WERI-Rb-1 (cell line): ENCODE data around the gene GRIK4.

Experiments
- DNase-seq: peaks from one replicate; pipeline ENCODE4 v3.0.0-alpha.2; 2020
- H3K27ac ChIP-seq: fragments of 250-450 bp; sonication (Bioruptor Pico); 2 replicates; pipeline ENCODE4 v1.5.1; 2020; ENCODE audit warnings: mild to moderate bottlenecking, moderate library complexity
- H3K27me3 ChIP-seq: fragments of 250-450 bp; sonication (Bioruptor Pico); 2 replicates; pipeline ENCODE4 v1.5.1; 2021; ENCODE audit warnings: mild to moderate bottlenecking, low read depth, moderate library complexity; ENCODE audit not compliant: insufficient read depth, severe bottlenecking
- H3K36me3 ChIP-seq: fragments of 250-450 bp; sonication (Bioruptor Pico); 2 replicates; pipeline ENCODE4 v1.5.1; 2020; ENCODE audit warnings: mild to moderate bottlenecking, moderate library complexity
- H3K4me3 ChIP-seq: 2 replicates; pipeline ENCODE4 v1.5.1; 2011; ENCODE audit warnings: low read depth, mild to moderate bottlenecking, control low read depth, low read length
- H3K9me3 ChIP-seq: fragments of 250-450 bp; sonication (Bioruptor Pico); 2 replicates; pipeline ENCODE4 v1.5.1; 2021; ENCODE audit warnings: mild to moderate bottlenecking, moderate library complexity; ENCODE audit not compliant: severe bottlenecking
- CTCF ChIP-seq: IDR thresholded peaks from 2 replicates; pipeline ENCODE4 v1.5.1; 2011; ENCODE audit warnings: low read depth, mild to moderate bottlenecking, control low read depth, inconsistent platforms, low read length

GRIK4 gene

GRCh38 chr11:120605469-120605868 lies 93.9 kb downstream of the GRIK4 start:
- no peak for TF ChIP-seq CTCF
- Histone ChIP-seq H3K27ac (no peak overlapping the region), H3K9me3 (no peaks in the 10 kb centered on the region), H3K27me3 (no peaks in the 10 kb centered on the region), H3K4me3 (no peak overlapping the region), H3K36me3 (no peaks in the 10 kb centered on the region)
- no peak for DNase-seq

DNA sequence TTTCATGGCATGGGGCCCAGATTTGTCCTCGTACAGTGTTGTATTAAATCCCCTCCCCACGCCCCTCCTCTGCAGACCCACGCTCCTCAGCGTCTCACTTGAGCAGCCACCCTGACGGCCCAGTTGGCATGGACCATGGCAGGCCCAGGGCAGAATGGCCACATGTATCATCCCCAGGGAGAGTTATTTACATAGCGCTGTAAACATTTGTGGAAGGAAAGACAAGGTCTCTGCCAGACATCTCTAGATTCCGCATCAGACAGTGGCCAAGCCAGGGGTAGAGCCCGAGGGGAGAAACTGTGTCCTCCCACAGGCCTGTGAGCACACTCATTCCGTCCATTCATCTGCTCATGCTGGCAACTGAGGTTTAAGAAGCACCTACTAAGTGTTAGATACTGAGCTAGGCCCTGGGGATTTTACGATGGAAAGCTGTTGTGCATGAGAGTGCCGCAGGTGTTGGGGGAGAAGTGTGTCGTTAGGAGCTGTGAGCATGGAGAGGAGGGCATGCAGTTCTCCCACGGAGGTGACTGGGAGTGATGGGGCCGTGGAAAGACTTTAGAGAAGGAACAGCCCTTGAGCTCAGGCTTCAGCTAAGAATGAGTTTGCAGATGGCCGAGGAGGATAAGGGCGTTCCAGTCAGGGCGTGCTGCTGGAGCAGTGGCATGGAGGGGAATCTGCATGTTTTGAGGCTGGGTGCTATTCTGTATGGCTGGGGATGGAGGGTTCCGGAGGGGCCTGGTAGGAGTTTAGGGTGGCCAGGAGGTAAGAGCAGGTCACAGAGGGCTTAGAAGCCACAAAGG lies 94.9 kb downstream of the GRIK4 start:
- H3K27ac ChIP-seq: no peak overlapping the region
- TF ChIP-seq CTCF: no peak
- H3K9me3 ChIP-seq: no peaks in the 10 kb centered on the region
- H3K27me3 ChIP-seq: no peaks in the 10 kb centered on the region
- no peaks in the 10 kb centered on the region for H3K36me3 ChIP-seq
- no peak overlapping the region for H3K4me3 ChIP-seq
- no peak for DNase-seq

DNA sequence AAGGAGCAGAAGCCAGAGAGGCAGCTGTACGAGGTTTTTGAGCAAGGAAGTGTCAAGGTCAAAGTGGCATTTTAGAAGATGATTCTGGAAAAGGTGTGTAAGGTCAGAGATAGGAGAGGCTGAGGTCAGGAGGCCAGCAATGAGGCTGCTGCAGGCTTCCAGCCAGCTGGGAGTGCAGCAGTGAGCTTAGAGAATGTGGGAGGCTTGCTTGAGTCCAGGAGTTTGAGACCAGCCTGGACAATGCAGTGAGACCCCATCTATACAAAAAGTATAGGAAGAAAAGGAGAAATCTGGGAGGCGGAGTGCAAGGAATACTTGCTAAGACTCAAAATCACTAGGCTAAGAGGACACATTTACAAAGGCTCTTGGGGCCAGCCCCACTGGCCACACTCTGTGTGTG lies 96.5 kb downstream of the GRIK4 start:
- no peaks in the 10 kb centered on the region for H3K9me3 ChIP-seq
- no peak overlapping the region for H3K4me3 ChIP-seq
- H3K27ac ChIP-seq: no peak overlapping the region
- H3K36me3 ChIP-seq: no peaks in the 10 kb centered on the region
- no peak for DNase-seq
- TF ChIP-seq CTCF: no peak
- no peaks in the 10 kb centered on the region for H3K27me3 ChIP-seq

- H3K4me3 ChIP-seq: no peak overlapping the region
- no peaks in the 10 kb centered on the region for H3K27me3 ChIP-seq
- no peak for DNase-seq
- H3K36me3 ChIP-seq: no peaks in the 10 kb centered on the region
- H3K27ac ChIP-seq: no peak overlapping the region
- TF ChIP-seq CTCF: no peak
- no peaks in the 10 kb centered on the region for H3K9me3 ChIP-seq
Observed at GRCh38 chr11:120608760-120609211, 97.2 kb downstream of the GRIK4 start.

DNA sequence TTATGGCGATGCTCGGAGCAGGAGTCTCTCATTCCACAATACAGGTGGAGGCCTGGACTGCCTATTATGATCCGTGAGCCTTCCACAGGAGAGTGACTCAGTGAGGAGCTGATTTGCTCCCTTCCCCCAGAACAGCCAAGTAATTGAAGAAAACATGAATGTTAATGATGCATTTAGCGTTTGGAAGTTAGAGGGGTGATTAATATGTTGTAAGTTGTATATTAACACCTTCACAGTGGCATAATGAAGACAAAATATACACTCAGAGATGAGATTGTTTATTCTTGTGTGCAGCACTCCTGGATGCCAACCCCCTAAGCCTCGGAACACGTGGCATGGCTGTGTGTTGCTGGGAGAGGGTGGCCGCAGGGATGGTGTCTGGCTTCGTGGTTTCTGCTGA lies 98.6 kb downstream of the GRIK4 start:
- H3K9me3 ChIP-seq: no peaks in the 10 kb centered on the region
- H3K4me3 ChIP-seq: no peak overlapping the region
- H3K27me3 ChIP-seq: no peaks in the 10 kb centered on the region
- H3K36me3 ChIP-seq: no peaks in the 10 kb centered on the region
- DNase-seq: no peak
- no peak overlapping the region for H3K27ac ChIP-seq
- TF ChIP-seq CTCF: no peak

- Histone ChIP-seq H3K36me3 (no peaks in the 10 kb centered on the region), H3K4me3 (no peak overlapping the region), H3K27me3 (no peaks in the 10 kb centered on the region), H3K9me3 (no peaks in the 10 kb centered on the region), H3K27ac (no peak overlapping the region)
- TF ChIP-seq CTCF: no peak
- peak; percentile 85 for DNase-seq
Observed at GRCh38 chr11:120611581-120611980, 100.0 kb downstream of the GRIK4 start.
